Glutamatergic neuron (in vitro differentiated cells): ENCODE measurements around the gene ZXDA. TPM values are rescaled to one million over a fixed set of nuclear protein-coding genes. Genes with fewer than 3 reads are reported as not detected.

Experiments used
- DNase-seq: peaks from one replicate; pipeline ENCODE4 v3.0.0; 2022
- H3K27ac Mint-ChIP-seq: one replicate; pipeline ENCODE4 v1.8.0; 2020; ENCODE audit warnings: mild to moderate bottlenecking, mixed read lengths, inconsistent platforms; ENCODE audit not compliant: unreplicated experiment
- H3K27me3 Mint-ChIP-seq: one replicate; pipeline ENCODE4 v1.8.0; 2020; ENCODE audit warnings: mild to moderate bottlenecking, moderate library complexity, mixed read lengths, inconsistent platforms; ENCODE audit not compliant: unreplicated experiment
- H3K36me3 Mint-ChIP-seq: one replicate; pipeline ENCODE4 v1.8.0; 2020; ENCODE audit warnings: mild to moderate bottlenecking, mixed read lengths, inconsistent platforms; ENCODE audit not compliant: unreplicated experiment
- H3K4me1 Mint-ChIP-seq: one replicate; pipeline ENCODE4 v1.8.0; 2020; ENCODE audit warnings: mild to moderate bottlenecking, low read depth, mixed read lengths, inconsistent platforms; ENCODE audit not compliant: unreplicated experiment
- H3K4me3 Mint-ChIP-seq: one replicate; pipeline ENCODE4 v1.8.0; 2020; ENCODE audit warnings: mild to moderate bottlenecking, mixed read lengths, inconsistent platforms; ENCODE audit not compliant: unreplicated experiment
- H3K9me3 Mint-ChIP-seq: one replicate; pipeline ENCODE4 v1.8.0; 2020; ENCODE audit warnings: mild to moderate bottlenecking, moderate library complexity, mixed read lengths, inconsistent platforms; ENCODE audit not compliant: unreplicated experiment
- CTCF ChIP-seq: fragments of 200-600 bp; sonication (generic); IDR thresholded peaks from one replicate; pipeline ENCODE4 v1.5.0; 2021; ENCODE audit not compliant: partially characterized antibody, unreplicated experiment
- total RNA-seq: library from RNA; stranded (reverse); fragmentation: NEBNext Ultra II Directional; extraction: Animal tissue kit (Norgen Biotek cat#: 25700); gene quantifications from one replicate; pipeline ENCODE4 v1.2.1, GENCODE V29; 2021; ENCODE audit not compliant: unreplicated experiment

The ZXDA gene
- total RNA-seq, 1 donor from 2014 or later = 3.4 TPM

GRCh38 chrX:57901466-57901865 lies 8.8 kb downstream of the ZXDA start:
- Mint-ChIP-seq H3K4me3 (no peak overlapping the region), H3K27ac (no peak overlapping the region), H3K27me3 (no peaks in the 10 kb centered on the region), H3K36me3 (no peaks in the 10 kb centered on the region), H3K9me3 (peaks cover 1% of the 10 kb centered on the region), H3K4me1 (peaks cover 2% of the 10 kb centered on the region)
- DNase-seq = no peak
- no peak for TF ChIP-seq CTCF

GRCh38 chrX:57900975-57901374 lies 9.3 kb downstream of the ZXDA start:
- peaks cover 1% of the 10 kb centered on the region for H3K9me3 Mint-ChIP-seq
- no peaks in the 10 kb centered on the region for H3K36me3 Mint-ChIP-seq
- no peak overlapping the region for H3K4me3 Mint-ChIP-seq
- H3K4me1 Mint-ChIP-seq = no peaks in the 10 kb centered on the region
- no peak for DNase-seq
- no peak for TF ChIP-seq CTCF
- no peaks in the 10 kb centered on the region for H3K27me3 Mint-ChIP-seq
- H3K27ac Mint-ChIP-seq = no peak overlapping the region

- no peaks in the 10 kb centered on the region for H3K36me3 Mint-ChIP-seq
- peaks cover 1% of the 10 kb centered on the region for H3K9me3 Mint-ChIP-seq
- no peak for TF ChIP-seq CTCF
- H3K4me1 Mint-ChIP-seq = no peaks in the 10 kb centered on the region
- H3K27me3 Mint-ChIP-seq = no peaks in the 10 kb centered on the region
- no peak overlapping the region for H3K4me3 Mint-ChIP-seq
- DNase-seq = no peak
- H3K27ac Mint-ChIP-seq = no peak overlapping the region
Measured at GRCh38 chrX:57899906-57900305, 10.4 kb downstream of the ZXDA start.

- Mint-ChIP-seq H3K27ac (no peak overlapping the region), H3K4me3 (no peak overlapping the region), H3K36me3 (no peaks in the 10 kb centered on the region), H3K27me3 (no peaks in the 10 kb centered on the region), H3K9me3 (peaks cover 1% of the 10 kb centered on the region), H3K4me1 (no peaks in the 10 kb centered on the region)
- DNase-seq = no peak
- no peak for TF ChIP-seq CTCF
Measured at GRCh38 chrX:57899064-57899463, 11.2 kb downstream of the ZXDA start.

GRCh38 chrX:57871463-57871862 lies 38.8 kb downstream of the ZXDA start:
- no peak for DNase-seq
- no peaks in the 10 kb centered on the region for H3K36me3 Mint-ChIP-seq
- no peaks in the 10 kb centered on the region for H3K4me1 Mint-ChIP-seq
- H3K27ac Mint-ChIP-seq = no peak overlapping the region
- TF ChIP-seq CTCF = no peak
- H3K4me3 Mint-ChIP-seq = no peak overlapping the region
- peaks cover 5% of the 10 kb centered on the region for H3K9me3 Mint-ChIP-seq
- H3K27me3 Mint-ChIP-seq = no peaks in the 10 kb centered on the region

Other genes with a start within 250 kb of the ZXDA start
- not detected for gene NLRP2B, start 230.2 kb downstream of the ZXDA start, total RNA-seq